Dendritic cell treated with granulocyte-macrophage colony-stimulating factor and Interleukin-4, amounts not matched to agents 40 ng/mL and 50 ng/mL, for 4 days (primary cell): ENCODE results near the gene TEDC2.

Source experiments
- H3K27ac Mint-ChIP-seq: one replicate; pipeline ENCODE4 v1.8.0; 2022; ENCODE audit warnings: mild to moderate bottlenecking, mixed read lengths
- H3K27me3 Mint-ChIP-seq: one replicate; pipeline ENCODE4 v1.8.0; 2022; ENCODE audit warnings: mild to moderate bottlenecking, mixed read lengths
- H3K36me3 Mint-ChIP-seq: one replicate; pipeline ENCODE4 v1.8.0; 2022; ENCODE audit warnings: low read depth, mixed read lengths
- H3K4me1 Mint-ChIP-seq: one replicate; pipeline ENCODE4 v1.8.0; 2022; ENCODE audit warnings: low read depth, mixed read lengths
- H3K4me3 Mint-ChIP-seq: one replicate; pipeline ENCODE4 v1.8.0; 2022; ENCODE audit warnings: mild to moderate bottlenecking, moderate library complexity, mixed read lengths
- H3K9me3 Mint-ChIP-seq: one replicate; pipeline ENCODE4 v1.8.0; 2022; ENCODE audit warnings: mixed read lengths
- intact Hi-C: fragments of 100-400 bp; cut with micrococcal nuclease; formaldehyde crosslinking; loops from one replicate; pipeline ENCODE4 v1.15.0; 2022

The TEDC2 gene

DNA sequence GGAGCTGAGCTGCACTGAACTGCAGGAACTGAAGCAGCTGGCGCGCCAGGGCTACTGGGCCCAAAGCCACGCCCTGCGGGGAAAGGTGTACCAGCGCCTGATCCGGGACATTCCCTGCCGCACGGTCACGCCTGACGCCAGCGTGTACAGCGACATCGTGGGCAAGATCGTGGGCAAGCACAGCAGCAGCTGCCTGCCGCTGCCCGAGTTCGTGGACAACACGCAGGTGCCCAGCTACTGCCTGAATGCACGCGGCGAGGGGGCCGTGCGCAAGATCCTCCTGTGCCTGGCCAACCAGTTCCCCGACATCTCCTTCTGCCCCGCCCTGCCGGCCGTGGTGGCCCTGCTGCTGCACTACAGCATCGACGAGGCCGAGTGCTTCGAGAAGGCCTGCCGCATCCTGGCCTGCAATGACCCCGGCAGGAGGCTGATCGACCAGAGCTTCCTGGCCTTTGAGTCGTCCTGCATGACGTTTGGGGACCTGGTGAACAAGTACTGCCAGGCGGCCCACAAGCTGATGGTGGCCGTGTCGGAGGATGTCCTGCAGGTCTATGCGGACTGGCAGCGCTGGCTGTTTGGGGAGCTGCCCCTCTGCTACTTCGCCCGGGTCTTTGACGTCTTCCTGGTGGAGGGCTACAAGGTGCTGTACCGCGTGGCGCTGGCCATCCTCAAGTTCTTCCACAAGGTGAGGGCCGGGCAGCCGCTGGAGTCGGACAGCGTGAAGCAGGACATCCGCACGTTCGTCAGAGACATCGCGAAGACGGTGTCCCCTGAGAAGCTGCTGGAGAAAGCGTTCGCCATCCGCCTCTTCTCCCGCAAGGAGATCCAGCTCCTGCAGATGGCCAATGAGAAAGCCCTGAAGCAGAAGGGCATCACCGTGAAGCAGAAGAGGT lies 36.6 kb downstream of the TEDC2 start:
- no peak overlapping the region for H3K27ac Mint-ChIP-seq
- peaks cover 60% of the 10 kb centered on the region for H3K36me3 Mint-ChIP-seq
- no peaks in the 10 kb centered on the region for H3K9me3 Mint-ChIP-seq
- intact Hi-C loops = no loop called here
- H3K4me3 Mint-ChIP-seq = no peak overlapping the region
- H3K27me3 Mint-ChIP-seq = no peaks in the 10 kb centered on the region
- peaks cover 35% of the 10 kb centered on the region for H3K4me1 Mint-ChIP-seq

DNA sequence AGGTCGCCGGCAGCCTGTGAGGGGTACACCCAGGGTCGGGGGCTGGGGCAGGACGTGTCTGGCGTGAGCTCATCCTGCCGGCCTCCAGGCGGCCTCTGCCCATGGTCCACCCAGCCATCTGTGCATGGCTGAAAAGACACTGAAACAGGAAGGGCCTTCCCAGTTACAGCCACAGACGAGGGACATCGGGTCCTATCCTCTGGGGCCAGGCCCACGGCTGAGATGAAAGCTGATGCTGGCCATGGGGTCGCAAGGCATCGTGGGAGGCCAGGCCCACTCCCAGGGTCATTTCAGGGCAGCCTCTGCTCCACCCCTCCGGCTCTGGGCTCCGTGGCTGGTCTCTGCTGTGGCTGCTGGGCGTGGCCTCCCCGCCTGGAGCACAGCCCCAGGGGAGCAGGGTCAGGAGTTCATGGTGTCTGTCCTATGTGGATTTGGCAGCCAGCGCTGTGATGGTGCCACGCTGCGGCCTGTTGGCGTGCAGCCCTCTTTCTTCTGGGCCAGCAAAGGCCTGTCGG lies 37.3 kb downstream of the TEDC2 start:
- Mint-ChIP-seq H3K9me3 (no peaks in the 10 kb centered on the region), H3K4me1 (peaks cover 42% of the 10 kb centered on the region), H3K36me3 (peaks cover 60% of the 10 kb centered on the region), H3K27me3 (no peaks in the 10 kb centered on the region), H3K4me3 (no peak overlapping the region), H3K27ac (no peak overlapping the region)
- intact Hi-C loops = no loop called here

DNA sequence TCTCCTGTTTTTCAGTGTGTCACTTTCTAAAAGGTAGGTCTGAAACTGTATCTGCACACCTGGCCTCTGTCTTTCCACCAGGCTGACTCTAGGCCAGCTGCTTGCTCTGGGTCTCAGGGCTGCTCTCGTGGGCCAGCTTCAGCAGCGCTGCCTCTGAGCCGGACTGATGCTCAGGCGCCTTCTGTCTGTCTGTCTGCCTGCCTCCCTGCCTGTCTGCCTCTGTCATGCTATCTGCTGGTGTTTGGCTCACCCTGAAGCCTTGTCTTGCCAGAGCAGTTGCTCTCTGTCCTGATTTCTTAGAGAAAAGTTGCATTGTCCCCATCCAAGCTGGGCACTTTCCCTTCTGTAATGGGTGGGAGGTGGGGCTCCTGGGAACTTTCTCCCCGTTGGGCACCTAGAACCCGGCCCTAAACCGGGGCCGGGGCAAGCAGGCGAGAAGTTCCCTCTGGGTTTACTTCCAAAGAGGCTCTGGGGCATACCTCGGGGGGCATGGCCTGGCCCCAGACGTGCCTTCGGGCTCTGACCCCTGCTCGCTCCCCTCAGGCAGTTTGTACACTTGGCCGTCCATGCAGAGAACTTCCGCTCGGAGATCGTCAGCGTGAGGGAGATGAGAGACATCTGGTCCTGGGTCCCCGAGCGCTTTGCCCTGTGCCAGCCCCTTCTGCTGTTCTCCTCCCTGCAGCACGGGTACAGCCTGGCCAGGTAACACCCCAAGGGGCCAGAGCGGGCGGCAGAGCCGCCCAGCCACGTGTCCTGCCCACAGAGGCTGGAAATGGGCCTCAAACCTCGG lies 38.0 kb downstream of the TEDC2 start:
- Mint-ChIP-seq H3K36me3 (peaks cover 60% of the 10 kb centered on the region), H3K4me1 (peaks cover 49% of the 10 kb centered on the region), H3K27ac (peak overlapping the region; percentile 16), H3K4me3 (no peak overlapping the region), H3K9me3 (no peaks in the 10 kb centered on the region), H3K27me3 (no peaks in the 10 kb centered on the region)
- intact Hi-C loops = no loop called here

DNA sequence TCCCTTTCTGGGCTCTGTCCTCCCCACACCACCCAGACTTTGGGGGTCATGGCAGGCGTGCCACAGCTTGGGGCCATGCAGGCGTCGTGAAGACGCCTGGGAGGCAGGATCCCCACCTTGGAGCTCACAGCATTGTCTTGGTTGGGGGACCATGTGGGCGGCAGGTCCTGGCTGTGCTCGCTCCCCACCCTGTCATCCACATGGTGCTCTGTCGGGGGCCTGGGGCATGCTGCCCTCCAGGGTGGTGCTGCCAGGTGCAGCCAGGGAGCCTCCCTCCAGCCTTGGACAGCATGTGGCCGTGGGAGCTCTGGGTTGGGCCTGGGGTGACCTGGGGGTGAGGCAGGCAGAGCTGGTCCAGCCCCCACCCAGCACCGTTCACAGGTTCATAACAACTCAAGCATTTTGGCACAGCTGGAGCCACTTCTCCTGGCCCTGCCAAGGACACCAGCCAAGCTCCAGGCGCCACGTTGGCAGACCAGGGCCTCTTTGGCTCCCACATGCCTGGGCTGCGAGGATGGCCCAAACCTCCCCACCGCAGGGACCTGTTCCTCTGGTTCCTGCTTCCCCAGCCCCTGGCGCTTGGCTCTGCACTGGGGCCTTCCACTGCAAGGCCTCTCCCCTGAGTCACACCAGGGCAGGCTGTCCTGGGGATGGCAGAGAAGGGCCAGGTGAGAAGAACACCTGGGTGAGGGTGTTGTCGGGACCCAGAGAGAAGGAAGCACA lies 38.8 kb downstream of the TEDC2 start:
- H3K27ac Mint-ChIP-seq = no peak overlapping the region
- H3K27me3 Mint-ChIP-seq = no peaks in the 10 kb centered on the region
- intact Hi-C loops = no loop called here
- no peak overlapping the region for H3K4me3 Mint-ChIP-seq
- H3K9me3 Mint-ChIP-seq = no peaks in the 10 kb centered on the region
- peaks cover 49% of the 10 kb centered on the region for H3K4me1 Mint-ChIP-seq
- peaks cover 57% of the 10 kb centered on the region for H3K36me3 Mint-ChIP-seq

DNA sequence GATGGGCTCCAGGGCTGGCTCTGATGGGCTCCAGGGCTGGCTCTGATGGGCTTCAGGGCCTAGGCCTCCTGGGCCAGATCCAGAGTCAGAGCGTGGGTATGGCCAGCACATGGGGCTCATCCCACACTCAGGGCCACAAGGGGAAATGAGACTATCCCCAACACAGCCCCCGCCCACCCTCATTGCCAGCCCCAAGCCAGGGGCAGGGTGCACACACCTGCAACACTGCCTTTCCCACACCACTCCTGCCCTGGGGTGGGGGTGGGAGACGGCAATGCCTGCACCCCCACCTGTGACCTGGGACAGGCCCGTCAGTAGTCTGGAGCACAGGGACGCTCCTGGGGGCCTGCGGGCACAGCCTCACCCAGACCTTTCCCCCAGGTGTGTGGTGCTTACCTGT lies 39.5 kb downstream of the TEDC2 start:
- H3K27ac Mint-ChIP-seq = no peak overlapping the region
- no peaks in the 10 kb centered on the region for H3K9me3 Mint-ChIP-seq
- H3K27me3 Mint-ChIP-seq = no peaks in the 10 kb centered on the region
- H3K4me3 Mint-ChIP-seq = no peak overlapping the region
- intact Hi-C loops = no loop called here
- peaks cover 43% of the 10 kb centered on the region for H3K4me1 Mint-ChIP-seq
- peaks cover 55% of the 10 kb centered on the region for H3K36me3 Mint-ChIP-seq

DNA sequence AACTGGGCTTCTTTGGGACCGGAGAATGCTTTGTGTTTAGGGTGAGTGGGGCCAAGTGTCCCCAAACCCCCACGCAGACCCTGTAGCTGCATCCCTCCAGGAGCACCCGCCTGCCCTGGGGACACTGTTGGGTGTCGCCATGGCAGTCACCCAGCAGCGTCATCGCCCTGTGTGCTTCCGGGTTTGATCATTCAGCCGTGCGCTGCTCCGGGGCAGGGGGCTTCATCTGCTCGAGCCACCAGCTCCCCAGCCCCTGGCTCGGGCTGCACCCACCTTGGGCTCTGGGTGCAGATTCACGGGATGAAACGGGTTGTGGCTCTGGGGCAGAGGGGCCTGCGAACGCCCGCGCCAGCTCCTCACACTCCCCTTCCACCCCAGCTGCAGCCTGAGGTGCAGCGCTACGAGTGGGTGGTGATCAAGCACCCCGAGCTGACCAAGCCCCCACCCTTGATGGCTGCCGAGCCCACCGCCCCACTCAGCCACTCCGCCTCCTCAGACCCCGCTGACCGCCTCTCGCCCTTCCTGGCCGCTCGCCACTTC lies 40.1 kb downstream of the TEDC2 start:
- H3K27ac Mint-ChIP-seq = no peak overlapping the region
- intact Hi-C loops = loop anchor here (2.0 to 10.0 kb wide), 2 partner anchors 25 to 235 kb away; partner anchors contain the start of genes RNPS1 and TBC1D24
- peaks cover 47% of the 10 kb centered on the region for H3K4me1 Mint-ChIP-seq
- no peaks in the 10 kb centered on the region for H3K9me3 Mint-ChIP-seq
- no peak overlapping the region for H3K4me3 Mint-ChIP-seq
- H3K36me3 Mint-ChIP-seq = peaks cover 60% of the 10 kb centered on the region
- H3K27me3 Mint-ChIP-seq = no peaks in the 10 kb centered on the region

DNA sequence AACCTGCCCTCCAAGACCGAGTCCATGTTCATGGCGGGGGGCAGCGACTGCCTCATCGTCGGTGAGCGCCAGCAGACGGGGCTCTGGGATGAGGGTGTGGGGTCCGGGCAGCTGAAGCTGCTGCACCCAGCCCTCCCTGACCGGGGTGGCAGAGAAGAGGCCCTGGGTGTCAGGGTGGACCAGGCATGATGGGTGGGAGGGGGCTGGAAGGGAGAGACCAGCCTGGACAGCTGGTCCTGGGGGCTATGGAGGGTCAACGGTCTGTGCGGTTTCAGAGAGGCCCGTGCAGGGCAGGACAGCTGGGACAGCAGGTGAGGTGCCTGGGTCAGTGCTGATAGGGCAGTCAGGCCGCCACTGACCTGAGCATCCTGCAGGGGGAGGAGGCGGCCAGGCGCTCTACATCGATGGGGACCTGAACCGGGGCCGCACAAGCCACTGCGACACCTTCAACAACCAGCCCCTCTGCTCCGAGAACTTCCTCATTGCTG lies 40.6 kb downstream of the TEDC2 start:
- H3K36me3 Mint-ChIP-seq = peaks cover 59% of the 10 kb centered on the region

DNA sequence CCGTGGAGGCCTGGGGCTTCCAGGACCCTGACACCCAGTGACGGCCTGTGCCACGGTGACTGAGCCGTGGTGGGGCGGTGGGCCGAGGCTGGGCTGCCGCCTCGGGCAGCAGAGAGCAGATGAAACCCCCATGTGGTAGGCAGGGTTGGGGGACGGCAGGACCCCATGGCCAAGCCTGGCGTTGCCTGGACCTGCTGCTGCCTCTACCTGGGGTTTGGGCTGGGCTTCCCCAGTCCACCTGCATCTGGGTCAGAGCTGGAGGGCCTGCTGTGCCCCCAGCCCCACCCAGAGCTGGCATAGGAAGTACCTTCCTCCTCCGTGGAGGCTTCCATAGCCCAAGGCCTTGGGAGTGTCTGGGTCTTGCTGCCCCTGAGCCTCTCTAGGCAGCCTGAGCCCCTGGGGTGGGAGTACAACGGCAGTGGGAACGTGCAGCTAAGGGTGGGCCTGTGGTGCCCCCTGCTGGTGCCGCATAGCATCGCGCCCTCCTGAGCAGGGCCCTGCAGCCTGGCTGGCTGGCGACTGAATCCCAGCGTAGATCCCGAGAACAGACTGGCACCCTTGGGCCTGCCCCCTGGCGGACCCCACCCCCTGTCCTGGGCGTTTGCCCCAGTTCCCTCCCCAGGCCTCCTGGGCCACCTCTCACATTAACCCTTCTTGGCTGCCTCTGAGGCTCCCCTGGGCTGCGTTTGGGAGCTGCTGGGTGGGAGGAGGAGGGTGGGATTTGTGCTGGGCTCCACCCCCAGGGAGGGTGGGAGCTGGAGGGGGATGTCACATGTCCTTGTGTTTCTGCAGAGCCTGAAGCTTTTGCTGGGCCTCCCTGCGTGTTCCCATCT lies 41.2 kb downstream of the TEDC2 start:
- Mint-ChIP-seq H3K4me1 (peaks cover 58% of the 10 kb centered on the region), H3K27ac (peak overlapping the region; percentile 72), H3K27me3 (no peaks in the 10 kb centered on the region), H3K4me3 (peak overlapping the region; percentile 71), H3K36me3 (peaks cover 53% of the 10 kb centered on the region), H3K9me3 (no peaks in the 10 kb centered on the region)
- intact Hi-C loops = loop anchor here (1.0 to 10.0 kb wide), 4 partner anchors 26 to 236 kb away; partner anchors contain the start of genes RNPS1 and TBC1D24

More for the DNA sequence above, 40.6 kb downstream of the TEDC2 start:
- intact Hi-C loops = loop anchor here (2.0 to 10.0 kb wide), 2 partner anchors 26 to 236 kb away; partner anchors contain the start of genes RNPS1 and TBC1D24
- no peaks in the 10 kb centered on the region for H3K9me3 Mint-ChIP-seq
- H3K27me3 Mint-ChIP-seq = no peaks in the 10 kb centered on the region
- peaks cover 52% of the 10 kb centered on the region for H3K4me1 Mint-ChIP-seq
- no peak overlapping the region for H3K27ac Mint-ChIP-seq
- no peak overlapping the region for H3K4me3 Mint-ChIP-seq

DNA sequence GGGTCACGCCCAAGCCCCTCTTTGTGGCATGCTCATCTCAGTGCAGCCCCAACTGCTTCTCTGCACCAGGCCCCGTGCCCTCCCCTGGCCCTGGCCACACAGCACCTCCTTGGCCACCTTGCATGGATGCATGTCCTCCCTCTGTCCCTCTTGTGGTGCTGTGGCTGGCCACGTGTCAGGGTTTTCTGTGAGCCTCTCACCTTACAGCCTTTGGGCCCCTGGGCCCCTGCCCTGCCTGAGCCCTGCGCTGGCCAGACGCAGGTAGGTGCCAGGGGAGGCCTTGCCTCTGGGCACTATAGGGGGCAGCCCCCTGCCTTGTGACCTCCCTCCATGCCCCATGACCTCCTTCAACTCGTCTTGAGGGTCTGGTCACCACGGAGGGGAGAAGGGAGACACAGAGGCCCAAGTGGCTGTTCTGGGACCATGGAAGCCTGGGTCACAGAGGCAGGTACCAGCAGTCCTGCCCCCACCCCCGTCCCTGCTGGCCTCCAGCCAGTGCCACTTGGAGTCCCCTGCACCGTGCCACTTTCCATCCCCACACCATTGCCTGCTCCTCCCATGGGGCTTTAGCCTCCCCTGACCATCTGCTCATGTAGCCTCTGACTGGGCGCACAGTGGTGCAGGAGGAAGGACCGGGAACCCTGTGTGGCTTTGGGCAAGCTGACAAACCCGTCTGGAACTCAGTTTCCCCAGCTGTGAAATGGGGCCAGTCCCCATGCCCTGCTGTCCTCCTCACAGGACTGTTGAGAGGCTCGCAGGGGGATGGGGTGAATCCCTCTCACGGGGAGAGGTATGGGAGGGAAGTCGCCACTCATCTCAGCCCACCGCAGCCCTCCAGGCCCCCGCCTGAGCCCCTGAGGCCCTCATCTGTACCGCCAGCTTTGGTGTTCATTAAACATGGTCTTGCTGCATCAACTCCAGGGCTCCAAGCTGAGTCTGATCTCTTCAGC lies 42.3 kb downstream of the TEDC2 start:
- peaks cover 42% of the 10 kb centered on the region for H3K36me3 Mint-ChIP-seq
- H3K27ac Mint-ChIP-seq = peak overlapping the region; percentile 72
- H3K4me1 Mint-ChIP-seq = peaks cover 64% of the 10 kb centered on the region
- peak overlapping the region; percentile 71 for H3K4me3 Mint-ChIP-seq
- H3K27me3 Mint-ChIP-seq = no peaks in the 10 kb centered on the region
- no peaks in the 10 kb centered on the region for H3K9me3 Mint-ChIP-seq
- intact Hi-C loops = loop anchor here (1.0 to 10.0 kb wide), 4 partner anchors 27 to 237 kb away; partner anchors contain the start of genes RNPS1 and TBC1D24

DNA sequence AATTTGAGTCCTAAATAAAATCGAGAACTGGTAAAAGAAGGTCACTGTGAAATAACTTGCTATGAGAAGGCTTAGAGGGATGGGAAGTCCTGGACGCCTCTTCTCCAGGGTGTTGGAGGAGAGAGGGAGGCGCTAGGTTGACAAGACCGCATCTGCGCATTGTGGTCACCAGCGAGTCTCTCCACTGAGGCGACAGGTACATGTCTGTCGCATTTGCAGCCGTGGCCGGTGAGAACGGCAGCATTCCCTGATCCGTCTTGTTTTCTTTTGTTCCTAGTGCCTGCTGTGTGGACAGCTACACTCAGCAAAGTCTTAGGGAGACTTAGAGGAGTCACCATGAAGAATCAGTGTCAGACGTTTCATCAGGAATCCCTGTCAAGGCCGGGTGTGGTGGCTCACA lies 45.8 kb downstream of the TEDC2 start:
- Mint-ChIP-seq H3K27me3 (no peaks in the 10 kb centered on the region), H3K36me3 (peaks cover 7% of the 10 kb centered on the region), H3K4me3 (no peak overlapping the region), H3K4me1 (peaks cover 83% of the 10 kb centered on the region), H3K9me3 (no peaks in the 10 kb centered on the region), H3K27ac (peak overlapping the region; percentile 99)
- intact Hi-C loops = loop anchor here (10.0 kb wide), 1 partner anchor 241 kb away; the partner anchor contains the start of gene RNPS1

DNA sequence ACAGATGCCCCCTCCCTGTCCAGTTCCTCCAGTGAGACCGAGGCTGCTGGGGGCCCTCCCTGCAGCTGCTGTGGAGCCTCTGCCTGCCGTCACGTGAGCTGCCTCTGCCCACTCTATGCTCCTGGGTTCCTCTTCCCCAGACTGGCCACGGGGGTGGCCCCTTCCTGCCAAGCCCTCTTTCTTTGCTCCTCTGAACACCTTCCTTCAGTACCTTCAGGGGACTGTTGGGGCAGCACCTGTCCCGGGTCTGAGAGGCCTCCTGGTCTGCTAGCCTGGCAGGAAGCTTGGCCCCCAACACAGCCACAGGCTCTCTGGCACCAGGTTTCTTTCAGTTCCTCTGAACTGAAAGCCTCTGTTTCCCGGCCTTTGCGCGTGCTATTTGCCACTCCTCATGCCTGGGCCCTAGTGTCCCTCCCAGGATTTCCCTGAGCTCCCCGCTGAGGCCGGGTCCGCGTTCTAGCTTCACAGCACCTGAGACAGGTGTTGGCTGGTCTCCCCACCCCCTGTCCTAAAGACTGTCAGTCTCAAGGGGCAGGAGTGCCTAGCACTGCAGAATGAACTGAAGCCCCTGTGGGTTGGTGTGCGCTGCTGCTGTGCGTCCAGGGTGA lies 47.2 kb downstream of the TEDC2 start:
- H3K27me3 Mint-ChIP-seq = peaks cover under 1% of the 10 kb centered on the region
- intact Hi-C loops = loop anchor here (10.0 kb wide), 1 partner anchor 242 kb away; the partner anchor contains the start of gene RNPS1
- H3K9me3 Mint-ChIP-seq = no peaks in the 10 kb centered on the region
- peaks cover 6% of the 10 kb centered on the region for H3K36me3 Mint-ChIP-seq
- peak overlapping the region; percentile 75 for H3K4me3 Mint-ChIP-seq
- H3K27ac Mint-ChIP-seq = peak overlapping the region; percentile 99
- peaks cover 87% of the 10 kb centered on the region for H3K4me1 Mint-ChIP-seq
